Effector memory CD4-positive, alpha-beta T cell (primary cell): ENCODE data around the gene SH3PXD2B.
A peak's percentile ranks its signal among the peaks of the same experiment; 100 is the strongest.
"Not testable (repeated sequence)": the region's sequence is repeated elsewhere in the genome, so short reads cannot be mapped to it uniquely, and the experiment has no call there.

Source experiments
- DNase-seq, 3 donors: peaks; one replicate each; pipeline ENCODE4 v3.0.0-alpha.2; 2020
- H3K27ac ChIP-seq: 2 replicates; pipeline ENCODE4 v1.7.0; 2013; ENCODE audit warnings: mild to moderate bottlenecking, low read length, moderate library complexity; ENCODE audit not compliant: insufficient read depth, poor library complexity, severe bottlenecking
- H3K27me3 ChIP-seq: replicated peaks from 2 replicates; pipeline ENCODE4 v1.7.0; 2013; ENCODE audit warnings: mild to moderate bottlenecking, low read length; ENCODE audit not compliant: insufficient read depth, control insufficient read depth, poor library complexity, severe bottlenecking
- H3K36me3 ChIP-seq: 2 replicates; pipeline ENCODE4 v1.7.0; 2013; ENCODE audit warnings: mild to moderate bottlenecking, low read length, moderate library complexity; ENCODE audit not compliant: control insufficient read depth, insufficient read depth
- H3K4me1 ChIP-seq: 2 replicates; pipeline ENCODE4 v1.7.0; 2013; ENCODE audit warnings: low read length, mild to moderate bottlenecking; ENCODE audit not compliant: control insufficient read depth, insufficient read depth, poor library complexity, severe bottlenecking
- H3K4me3 ChIP-seq: 2 replicates; pipeline ENCODE4 v1.7.0; 2013; ENCODE audit warnings: low read length, low read depth, mild to moderate bottlenecking; ENCODE audit not compliant: insufficient read depth, poor library complexity, severe bottlenecking
- H3K9me3 ChIP-seq: 2 replicates; pipeline ENCODE4 v1.7.0; 2013; ENCODE audit warnings: mild to moderate bottlenecking, low read length, moderate library complexity; ENCODE audit not compliant: control insufficient read depth

SH3PXD2B gene

GRCh38 chr5:172485511-172486202 lies 31.3 kb upstream of the SH3PXD2B start:
- Histone ChIP-seq H3K4me1 (no peaks in the 10 kb centered on the region), H3K27me3 (no peaks in the 10 kb centered on the region), H3K36me3 (no peaks in the 10 kb centered on the region), H3K27ac (no peak overlapping the region), H3K9me3 (no peaks in the 10 kb centered on the region), H3K4me3 (no peak overlapping the region)
- DNase-seq, result no peak

GRCh38 chr5:172484664-172485063 lies 30.3 kb upstream of the SH3PXD2B start:
- Histone ChIP-seq H3K27me3 (no peaks in the 10 kb centered on the region), H3K4me3 (no peak overlapping the region), H3K4me1 (no peaks in the 10 kb centered on the region), H3K36me3 (no peaks in the 10 kb centered on the region), H3K9me3 (no peaks in the 10 kb centered on the region), H3K27ac (no peak overlapping the region)
- no peak for DNase-seq

- DNase-seq, result no peak
These were observed 28.1 kb upstream of the SH3PXD2B start for GRCh38 chr5:172482156-172483020.

GRCh38 chr5:172481011-172481800 lies 26.9 kb upstream of the SH3PXD2B start:
- H3K36me3 ChIP-seq, result no peaks in the 10 kb centered on the region
- no peak for DNase-seq
- no peak overlapping the region for H3K27ac ChIP-seq
- no peaks in the 10 kb centered on the region for H3K9me3 ChIP-seq
- no peak overlapping the region for H3K4me3 ChIP-seq
- H3K27me3 ChIP-seq, result no peaks in the 10 kb centered on the region
- H3K4me1 ChIP-seq, result no peaks in the 10 kb centered on the region

More at GRCh38 chr5:172482156-172483020, 28.1 kb upstream of the SH3PXD2B start:
- H3K4me3 ChIP-seq, result no peak overlapping the region
- no peaks in the 10 kb centered on the region for H3K9me3 ChIP-seq
- H3K27me3 ChIP-seq, result no peaks in the 10 kb centered on the region
- no peak overlapping the region for H3K27ac ChIP-seq
- no peaks in the 10 kb centered on the region for H3K36me3 ChIP-seq
- no peaks in the 10 kb centered on the region for H3K4me1 ChIP-seq

- DNase-seq, result no peak
- Histone ChIP-seq H3K27ac (no peak overlapping the region), H3K9me3 (no peaks in the 10 kb centered on the region), H3K27me3 (no peaks in the 10 kb centered on the region), H3K4me3 (no peak overlapping the region), H3K4me1 (no peaks in the 10 kb centered on the region), H3K36me3 (no peaks in the 10 kb centered on the region)
These were observed 25.4 kb upstream of the SH3PXD2B start for GRCh38 chr5:172479784-172480115.

GRCh38 chr5:172479034-172479783 lies 24.9 kb upstream of the SH3PXD2B start:
- peak; percentile 10 to 43 (median 28) for DNase-seq
- Histone ChIP-seq H3K36me3 (no peaks in the 10 kb centered on the region), H3K4me1 (no peaks in the 10 kb centered on the region), H3K9me3 (no peaks in the 10 kb centered on the region), H3K27me3 (no peaks in the 10 kb centered on the region), H3K27ac (no peak overlapping the region), H3K4me3 (no peak overlapping the region)

- not testable (repeated sequence) for DNase-seq, H3K27ac ChIP-seq, H3K36me3 ChIP-seq, H3K4me1 ChIP-seq, H3K4me3 ChIP-seq, H3K27me3 ChIP-seq, H3K9me3 ChIP-seq
These were observed 24.3 kb upstream of the SH3PXD2B start for GRCh38 chr5:172478695-172479033.

GRCh38 chr5:172478256-172478655 lies 23.9 kb upstream of the SH3PXD2B start:
- H3K36me3 ChIP-seq, result no peaks in the 10 kb centered on the region
- H3K27me3 ChIP-seq, result no peaks in the 10 kb centered on the region
- no peaks in the 10 kb centered on the region for H3K9me3 ChIP-seq
- H3K4me3 ChIP-seq, result no peak overlapping the region
- H3K4me1 ChIP-seq, result no peaks in the 10 kb centered on the region
- DNase-seq, result no peak
- H3K27ac ChIP-seq, result no peak overlapping the region

- Histone ChIP-seq H3K27me3 (no peaks in the 10 kb centered on the region), H3K9me3 (no peaks in the 10 kb centered on the region), H3K4me1 (no peaks in the 10 kb centered on the region), H3K4me3 (no peak overlapping the region), H3K27ac (no peak overlapping the region), H3K36me3 (no peaks in the 10 kb centered on the region)
- DNase-seq, result no peak
These were observed 23.1 kb upstream of the SH3PXD2B start for GRCh38 chr5:172477466-172477865.
